Anterior cingulate cortex (tissue), 58 donors: ENCODE results near the gene STUB1.
"Not testable (repeated sequence)": the region's sequence is repeated elsewhere in the genome, so short reads cannot be mapped to it uniquely, and the experiment has no call there.

ENCODE experiments used
- DNase-seq, 58 donors: peaks; one replicate each; lab custom pipeline; 2025; lab: John Stamatoyannopoulos, UW

The STUB1 gene

DNA sequence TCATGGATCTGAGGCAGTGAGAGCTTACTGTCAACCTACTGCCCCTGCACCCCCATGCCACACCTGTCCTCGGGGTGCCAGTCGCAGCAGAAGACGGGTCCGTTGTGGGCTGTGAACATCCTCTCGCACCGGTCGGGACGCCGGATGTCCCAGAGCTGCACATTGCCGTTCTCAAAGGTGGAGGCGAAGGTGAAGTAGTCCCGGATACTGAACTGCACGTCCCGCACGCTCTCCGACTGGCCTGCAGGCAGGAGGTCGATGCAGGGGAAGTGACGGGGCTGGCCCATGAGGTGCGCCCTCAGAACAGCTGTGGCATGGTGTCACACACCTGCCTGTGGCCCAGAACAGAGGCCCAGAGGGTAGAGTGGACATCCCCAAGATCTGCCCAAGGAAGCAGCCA lies 7.3 kb downstream of the STUB1 start:
- DNase-seq, result no peak

DNA sequence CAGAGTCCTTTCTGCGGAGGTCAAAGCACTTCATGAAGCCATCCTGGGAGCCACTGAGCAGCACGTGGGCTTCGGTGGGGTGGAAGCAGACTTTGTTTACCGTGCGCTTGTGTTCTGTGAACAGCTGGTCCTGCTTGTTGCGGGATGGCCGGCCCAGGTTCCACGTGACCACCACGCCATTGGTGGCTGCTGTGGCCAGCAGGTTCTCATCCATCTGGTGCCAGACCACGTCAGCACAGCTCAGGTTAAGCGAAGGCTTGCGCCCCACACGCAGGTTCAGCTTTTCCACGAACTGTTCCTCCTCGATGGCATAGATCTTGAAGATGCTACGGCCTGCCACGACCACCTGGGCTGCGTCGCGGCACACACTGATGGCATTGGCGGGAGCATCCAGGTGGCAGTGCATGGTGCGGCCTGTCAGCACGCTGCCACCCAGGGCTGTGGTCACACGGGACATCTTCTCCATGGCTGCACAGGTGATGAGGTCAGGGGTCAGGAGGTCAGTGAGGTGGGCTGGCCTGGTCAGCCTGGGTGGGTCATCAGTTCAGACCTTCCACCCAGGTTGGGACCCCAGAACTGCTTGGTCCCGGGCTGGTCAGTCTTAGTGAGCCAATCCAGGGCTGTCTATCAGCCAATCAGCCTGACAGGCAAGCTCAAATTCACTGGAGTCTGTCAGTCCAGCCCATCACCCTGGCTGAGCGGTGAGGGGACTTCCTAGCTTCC lies 9.1 kb downstream of the STUB1 start:
- no peak for DNase-seq

DNA sequence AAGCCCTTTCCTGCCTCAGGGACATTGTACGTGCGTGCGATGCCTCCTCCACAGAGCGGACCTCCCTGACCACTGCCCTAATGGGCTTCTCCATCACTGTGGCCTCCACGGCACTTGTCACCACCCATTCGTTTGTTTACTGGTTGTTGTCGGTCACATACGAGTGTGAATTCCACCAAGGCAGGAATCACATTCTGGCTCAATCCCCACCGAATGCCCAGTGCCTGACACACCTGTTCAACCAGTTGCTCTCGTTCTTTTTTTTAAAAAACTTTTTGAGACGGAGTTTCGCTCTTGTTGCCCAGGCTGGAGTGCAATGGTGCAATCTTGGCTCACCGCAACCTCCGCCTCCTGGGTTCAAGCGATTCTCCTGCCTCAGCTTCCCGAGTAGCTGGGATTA lies 11.0 kb downstream of the STUB1 start:
- DNase-seq, result not testable (repeated sequence)

DNA sequence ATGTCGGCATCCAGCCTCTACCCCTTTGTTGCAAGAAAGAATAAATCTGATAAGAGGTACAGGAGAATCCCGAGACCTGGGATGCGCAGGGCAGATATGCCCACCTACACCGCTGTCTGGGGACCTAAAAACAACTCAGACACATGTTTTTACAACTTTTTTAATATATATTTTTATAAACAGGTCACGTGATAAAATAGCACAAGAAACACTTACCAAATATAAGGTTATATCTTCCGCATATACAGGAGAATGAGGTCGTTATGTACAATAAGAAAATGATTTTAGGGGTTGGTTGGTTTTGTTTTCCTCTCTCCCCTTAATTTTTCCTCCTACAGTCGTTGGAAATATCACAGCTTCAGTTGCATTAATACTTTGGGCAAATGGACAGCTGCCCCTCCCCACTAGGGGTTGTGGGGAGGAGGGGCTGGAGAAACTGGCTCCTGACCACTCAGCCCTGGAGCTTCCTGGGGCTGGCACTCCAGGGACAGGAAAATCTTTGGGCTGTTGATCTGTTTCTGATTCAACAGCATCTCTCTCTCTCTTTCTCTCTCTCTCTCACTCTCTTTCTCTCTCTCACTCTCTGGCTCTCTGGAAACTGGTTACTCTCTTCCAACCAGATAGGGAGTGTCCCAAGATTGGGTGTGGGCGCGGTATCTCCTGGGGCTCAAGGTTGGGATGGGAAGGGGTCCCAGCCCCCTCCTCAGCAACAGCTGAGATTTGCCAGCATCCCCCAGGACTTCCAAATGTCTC lies 12.3 kb downstream of the STUB1 start:
- DNase-seq, result no peak

DNA sequence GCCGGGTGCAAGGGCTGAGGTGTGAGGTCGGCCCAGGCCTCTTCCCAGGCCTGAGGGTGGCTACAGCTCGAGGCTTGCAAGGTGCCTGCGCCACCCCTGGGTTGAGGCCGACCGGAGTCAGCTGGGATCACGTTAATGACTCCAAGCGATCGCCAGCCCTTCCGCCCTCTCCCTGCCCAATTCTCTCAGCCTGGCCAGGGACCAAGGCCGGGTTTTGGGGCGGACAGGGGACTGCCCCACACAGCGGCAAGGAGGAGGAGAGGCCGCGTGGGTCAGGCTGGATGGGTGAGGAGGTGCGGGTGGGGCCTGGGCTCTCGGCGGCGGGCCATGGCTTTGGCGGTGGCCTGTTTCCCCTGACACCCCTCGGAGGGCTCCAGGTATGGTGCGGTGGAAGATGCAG lies 13.2 kb downstream of the STUB1 start:
- no peak for DNase-seq

DNA sequence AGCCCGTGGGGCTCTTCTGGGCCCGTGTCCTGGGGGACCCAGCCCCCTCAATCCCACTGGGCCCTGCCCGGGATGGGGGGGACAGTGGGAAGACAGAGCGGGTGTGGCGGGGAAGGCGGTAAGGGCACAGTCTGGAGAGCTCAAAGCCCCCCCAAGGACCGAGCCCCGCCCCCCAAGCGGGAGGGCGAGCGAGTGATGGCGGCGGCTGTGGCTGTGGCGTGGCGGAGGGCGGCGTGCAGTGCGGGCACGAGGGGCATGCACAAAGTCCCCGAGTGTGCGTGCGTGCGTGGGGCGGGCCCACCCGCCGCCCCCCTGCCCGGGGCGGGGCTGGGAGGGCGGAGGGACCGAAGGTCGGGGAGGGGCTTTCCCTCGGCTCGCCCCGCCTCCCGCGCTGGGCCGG lies 13.6 kb downstream of the STUB1 start:
- no peak for DNase-seq

DNA sequence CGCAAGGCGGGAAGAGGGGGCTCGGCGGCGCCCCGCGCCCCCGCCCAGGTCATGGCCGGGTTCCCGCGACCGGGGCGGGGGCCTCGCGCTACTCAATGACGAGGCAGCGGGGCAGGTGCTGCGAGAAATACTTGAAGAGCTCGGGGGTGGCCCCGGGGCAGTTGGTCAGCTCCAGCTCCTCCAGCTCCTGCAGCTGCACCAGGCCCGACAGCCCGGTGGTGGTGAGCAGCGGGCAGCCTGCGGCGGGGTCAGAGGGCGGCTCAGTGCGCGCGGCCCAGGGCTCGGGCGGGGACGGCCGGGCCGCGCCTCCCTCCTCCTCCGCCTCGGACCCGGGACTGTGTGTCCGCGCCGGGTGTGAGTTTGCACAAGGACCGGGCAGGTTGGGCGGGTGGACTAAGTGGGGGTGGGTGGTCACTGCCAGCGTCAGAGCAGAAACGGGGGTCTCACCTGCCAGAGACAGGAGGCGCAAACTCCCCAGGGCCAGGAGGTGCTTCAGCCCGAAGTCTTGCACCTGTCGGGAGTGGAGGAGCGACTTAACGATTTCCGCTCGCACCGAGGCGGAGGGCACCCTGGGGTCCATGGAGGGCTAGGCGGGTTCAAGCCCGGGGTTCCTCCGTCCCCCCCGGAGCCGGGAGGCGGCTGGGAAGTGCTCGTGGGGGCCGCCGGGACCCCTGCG lies 14.1 kb downstream of the STUB1 start:
- DNase-seq, result no peak

DNA sequence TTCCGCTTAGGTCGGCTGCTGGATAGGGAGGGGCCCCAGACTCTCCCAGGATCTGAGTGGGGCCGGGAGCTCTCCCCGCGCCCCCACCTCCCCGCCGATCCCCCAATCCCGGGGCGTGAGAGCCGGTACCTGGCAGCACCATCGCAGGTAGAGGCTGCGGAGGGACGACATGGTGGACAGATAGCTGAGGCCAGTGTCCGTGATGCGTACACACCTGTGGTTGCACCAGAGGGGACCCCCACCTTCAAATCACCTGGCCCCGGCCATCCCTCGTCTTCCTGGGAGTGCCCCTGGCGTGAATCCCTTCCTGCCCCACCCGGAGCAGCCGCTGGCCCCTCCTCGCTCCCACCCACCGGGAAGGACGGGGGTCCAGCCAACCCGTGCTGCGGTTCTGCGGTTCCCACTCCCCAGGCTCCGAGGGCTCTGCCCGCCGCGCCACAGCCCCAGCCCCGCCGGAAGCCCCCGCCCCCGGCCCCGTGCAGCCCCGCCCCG lies 14.7 kb downstream of the STUB1 start:
- DNase-seq, result no peak

DNA sequence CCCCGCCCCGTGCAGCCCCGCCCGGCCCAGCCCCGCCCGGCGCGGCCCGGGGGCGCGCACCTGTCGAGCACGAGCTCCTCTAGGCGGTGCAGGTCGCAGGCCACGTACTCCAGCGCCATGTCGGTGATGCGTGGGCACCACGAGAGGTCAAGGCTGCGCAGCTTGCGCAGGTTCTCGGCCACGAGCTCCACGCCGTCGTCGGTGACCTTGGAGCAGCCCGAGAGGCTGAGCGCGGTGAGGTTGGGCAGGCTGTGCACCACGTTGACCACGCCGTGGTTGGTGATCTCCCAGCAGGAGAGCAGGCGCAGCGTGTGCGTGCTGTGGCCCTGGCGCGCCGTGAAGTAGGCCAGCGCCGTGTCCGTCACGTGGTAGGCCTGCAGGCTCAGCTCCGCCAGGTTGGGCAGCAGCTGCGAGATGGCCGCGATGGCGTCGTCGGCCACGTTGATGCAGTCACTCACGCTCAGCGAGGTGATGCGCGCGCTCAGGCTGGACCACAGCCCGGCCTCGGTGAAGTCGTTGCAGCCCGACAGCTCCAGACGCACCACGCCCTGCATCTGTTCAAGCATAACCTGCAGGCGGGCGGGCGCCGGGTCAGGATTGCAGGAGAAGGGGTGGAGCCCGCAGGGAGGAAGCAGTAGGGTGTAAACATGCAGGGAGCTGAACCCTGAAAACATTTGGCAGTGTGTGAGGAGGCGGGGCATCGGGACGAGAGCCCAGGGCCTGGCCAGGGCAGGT lies 15.3 kb downstream of the STUB1 start:
- peak in 23 of 58 donors; percentile 11 to 73 (median 44) for DNase-seq

DNA sequence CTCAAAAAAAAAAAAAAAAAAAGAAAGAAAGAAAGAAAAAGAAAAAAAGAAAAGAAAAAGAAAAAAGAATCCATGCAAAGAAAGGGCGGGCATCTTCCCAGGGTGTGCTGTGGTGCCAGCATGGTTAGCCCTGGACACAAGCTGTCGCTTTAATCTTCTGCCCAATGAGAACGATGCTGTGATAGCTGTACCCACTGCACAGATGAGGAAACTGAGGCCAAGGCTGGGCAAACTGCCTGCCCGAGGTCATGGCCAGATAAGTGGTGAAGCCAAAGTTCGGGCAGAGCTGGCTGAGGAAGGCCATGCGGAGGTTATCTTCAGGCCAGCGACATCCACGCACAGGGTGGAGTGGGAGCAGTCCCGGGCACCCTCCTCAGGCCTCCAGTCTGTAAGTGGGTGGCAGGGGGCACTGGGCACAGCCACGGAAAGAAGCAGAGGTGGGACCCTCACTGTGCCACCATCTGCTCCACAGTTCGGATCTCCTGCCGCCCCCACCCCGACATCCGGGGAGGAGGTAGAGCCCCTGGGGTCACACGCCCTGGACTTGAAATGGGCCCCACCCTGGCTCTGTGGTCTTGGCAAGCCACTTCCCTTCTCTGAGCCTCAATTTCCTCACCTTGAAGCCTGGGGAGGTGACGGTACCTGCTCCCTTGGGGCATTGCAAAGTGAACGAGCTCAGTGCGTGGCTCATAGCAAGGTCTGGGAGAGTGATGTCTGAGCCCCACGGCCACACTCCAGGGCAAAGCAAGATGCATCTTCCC lies 18.9 kb downstream of the STUB1 start:
- DNase-seq, result no peak

DNA sequence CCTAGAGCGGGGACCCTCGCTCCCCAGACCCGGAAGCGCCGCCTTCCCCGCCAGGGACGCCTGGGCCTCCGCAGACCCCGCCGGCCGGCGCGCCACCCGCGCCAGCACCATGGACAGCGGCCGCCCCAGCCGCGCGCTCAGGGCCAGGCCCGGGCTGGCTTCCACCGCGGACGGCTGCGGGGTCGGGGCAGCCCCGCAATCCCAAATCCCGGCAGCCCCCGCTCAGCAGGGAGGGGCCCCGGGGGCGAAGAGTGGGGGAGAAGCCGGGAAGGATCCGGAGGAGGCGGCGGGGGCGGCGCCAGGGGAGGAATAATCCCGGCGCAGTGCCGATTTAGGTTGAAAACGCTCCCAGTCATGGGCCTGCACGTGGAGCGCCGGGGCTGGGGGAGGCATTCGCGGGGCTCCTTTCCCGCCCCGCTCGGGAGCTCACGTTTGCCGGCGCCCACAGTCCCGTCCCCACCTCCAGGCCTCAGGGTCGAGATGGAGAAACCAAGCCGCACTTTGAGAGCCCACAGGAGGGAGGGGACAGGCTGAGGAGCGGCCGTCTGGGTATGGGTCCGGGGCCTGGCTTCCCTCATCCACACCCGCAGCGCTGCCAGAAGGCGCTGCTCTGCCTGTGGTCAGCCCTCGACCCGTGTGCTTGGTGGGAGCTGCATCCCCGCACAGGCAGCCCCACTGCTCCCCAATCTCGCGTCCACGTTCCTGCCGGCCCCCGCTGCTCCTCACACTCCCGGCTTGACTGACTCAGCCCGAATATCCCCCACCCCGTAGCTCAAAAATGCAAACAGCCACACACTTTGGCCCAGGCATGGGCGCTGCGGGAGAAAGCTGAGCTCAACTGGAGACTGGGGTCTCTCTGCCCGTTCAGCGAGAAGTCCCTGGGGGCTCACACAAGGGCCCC lies 20.7 kb downstream of the STUB1 start:
- DNase-seq, result peak in 3 of 58 donors; percentile 23 to 29 (median 25)

DNA sequence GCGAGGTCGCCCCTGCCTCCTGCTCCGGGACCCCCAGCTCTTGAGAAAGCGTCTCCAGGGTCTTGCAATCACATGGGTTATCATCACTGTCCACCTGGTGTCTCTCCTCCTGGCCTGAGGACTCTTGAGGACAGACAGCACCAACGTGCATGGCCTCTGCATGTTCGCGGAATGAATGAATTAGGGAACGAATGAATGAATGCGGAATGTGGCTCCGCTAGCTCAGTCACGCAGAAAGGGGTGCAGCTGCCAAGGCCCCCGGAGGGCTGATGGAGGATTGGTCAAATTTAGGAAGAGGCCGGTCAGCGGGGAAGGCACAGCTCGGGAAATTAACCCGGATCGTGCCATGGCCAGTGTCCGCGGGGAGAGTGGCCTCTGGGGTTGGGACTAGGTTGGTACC lies 22.1 kb downstream of the STUB1 start:
- no peak for DNase-seq

DNA sequence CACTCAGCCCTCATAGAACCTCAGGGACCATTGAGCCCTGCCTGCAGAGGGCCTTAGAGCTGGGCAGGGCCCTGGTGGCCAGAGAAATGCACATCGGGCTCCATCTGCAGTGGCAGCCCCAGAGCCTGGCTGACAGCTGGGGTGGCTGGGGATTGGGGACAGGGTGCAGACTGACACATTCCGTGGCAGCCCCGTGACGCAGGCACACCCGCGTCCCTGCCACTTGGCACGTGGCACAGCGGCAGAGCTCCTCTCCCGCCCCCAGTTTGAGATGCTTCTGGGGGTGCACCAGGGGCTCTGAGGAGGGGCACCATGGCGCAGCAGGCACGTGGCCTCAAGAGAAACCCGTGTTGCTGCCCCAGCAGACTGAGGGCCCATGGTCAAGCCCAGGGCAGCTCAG lies 23.2 kb downstream of the STUB1 start:
- DNase-seq, result peak in 10 of 58 donors; percentile 18 to 68 (median 36)

DNA sequence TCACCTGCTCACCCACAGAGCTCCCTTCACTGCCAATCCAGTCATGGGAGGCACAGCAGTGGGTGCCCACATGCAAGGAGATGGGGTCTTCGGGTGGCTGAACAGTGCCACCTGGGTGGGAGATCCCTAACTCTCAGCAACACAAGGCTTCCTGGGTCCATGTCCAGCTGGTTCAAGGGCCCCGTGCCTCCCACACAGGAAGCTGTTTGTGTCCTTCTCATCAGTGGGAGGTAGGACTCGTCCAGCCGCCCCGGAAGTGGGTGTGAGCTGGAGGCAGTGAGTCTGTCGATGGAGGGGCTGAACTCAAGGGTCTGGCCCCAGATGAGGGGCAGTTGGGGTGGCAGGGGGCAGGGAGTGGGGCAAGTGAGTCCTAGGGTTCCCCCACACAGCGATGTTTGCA lies 23.8 kb downstream of the STUB1 start:
- no peak for DNase-seq

DNA sequence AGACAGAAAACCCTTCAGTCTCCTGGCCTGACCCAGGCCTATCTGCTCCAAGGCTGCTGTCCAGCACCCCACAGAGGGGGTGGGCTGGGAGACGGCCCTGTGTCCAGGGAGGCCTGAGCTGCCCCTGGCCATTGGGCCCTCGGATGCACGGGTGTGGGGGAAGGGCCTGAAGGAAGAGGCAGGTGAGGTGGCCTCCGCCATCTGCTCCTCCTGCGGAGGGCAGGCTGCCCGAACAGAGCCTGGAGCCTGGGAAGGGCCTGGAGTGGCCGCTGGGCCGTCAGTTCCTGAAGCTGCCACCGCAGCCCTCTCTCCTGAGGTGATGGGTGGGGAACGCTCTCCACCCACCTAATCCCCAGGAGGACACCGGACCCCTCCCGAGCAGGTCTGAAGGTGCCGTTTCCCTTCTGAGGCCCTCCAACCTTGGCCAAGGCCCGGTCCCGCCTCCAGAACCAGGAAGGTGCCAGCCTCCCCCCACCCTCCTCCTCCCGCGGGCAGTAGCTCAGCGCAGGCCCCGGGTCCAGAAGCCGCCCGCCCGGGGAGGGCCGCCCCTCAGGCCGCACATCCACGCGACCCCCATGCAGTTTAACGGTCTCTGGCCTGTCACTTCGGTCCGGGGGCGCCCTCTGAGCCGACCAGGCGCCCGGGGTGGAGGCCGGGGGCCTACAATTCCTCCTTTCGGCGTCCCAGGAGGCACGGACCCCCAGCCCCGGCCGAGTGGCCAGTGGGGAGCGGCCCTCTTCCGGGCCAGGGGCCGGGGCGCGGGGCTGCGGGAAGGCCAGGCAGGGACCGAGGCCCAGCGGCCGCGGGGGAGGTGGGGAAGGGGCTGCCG lies 24.6 kb downstream of the STUB1 start:
- no peak for DNase-seq

DNA sequence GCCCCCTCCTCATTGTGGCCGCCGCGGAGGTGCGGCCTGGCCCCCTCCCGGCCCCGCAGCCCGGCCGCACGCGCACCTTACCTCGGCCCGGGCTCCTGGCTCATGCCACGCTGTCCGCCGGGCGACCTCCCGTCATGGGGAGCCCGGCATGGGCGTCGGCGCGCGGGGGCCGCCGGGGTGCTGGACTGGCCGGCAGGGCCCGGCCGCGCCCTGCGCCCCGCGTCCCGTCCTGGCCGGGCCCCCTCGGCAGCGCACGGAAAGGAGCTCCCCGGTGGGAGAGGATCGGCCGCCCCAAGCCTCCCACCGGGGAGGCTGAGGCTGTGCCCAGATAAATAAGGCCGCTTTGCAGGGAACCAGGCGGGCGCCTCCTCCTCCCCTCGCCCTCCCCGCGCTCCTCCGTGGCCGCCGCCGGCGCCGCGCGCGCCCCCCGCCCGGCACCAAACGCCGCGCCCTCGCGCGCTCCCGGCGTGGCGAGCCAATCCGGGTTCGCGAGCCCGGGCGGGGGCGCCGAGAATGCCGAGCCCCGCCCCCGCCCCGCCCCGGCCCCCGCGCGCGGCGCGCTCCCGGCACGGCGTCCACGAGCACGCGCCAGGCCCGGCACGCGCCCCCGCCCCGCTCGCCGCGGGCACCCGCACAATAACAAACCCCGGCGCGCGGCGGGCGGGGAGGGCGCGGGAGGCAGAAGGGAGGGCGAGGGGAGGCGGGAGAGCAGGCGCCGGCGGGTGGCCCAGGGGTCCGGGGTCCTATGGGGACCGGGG lies 25.4 kb downstream of the STUB1 start, which contains the start of gene FBXL16:
Gene FBXL16 (minus strand): TSS at position 371 of the 758 bp plus-strand sequence. CDS start 8,396 bp downstream, outside the sequence.
- peak in 46 of 58 donors; percentile 20 to 85 (median 57) for DNase-seq
